SKM-1 treated with dmso at 0.1 percent for 144 hours (cell line): ENCODE measurements around the gene LBP.
A peak's percentile ranks its signal among the peaks of the same experiment; 100 is the strongest.
"Not testable (repeated sequence)": the region's sequence is repeated elsewhere in the genome, so short reads cannot be mapped to it uniquely, and the experiment has no call there.

Experiments
- DNase-seq: peaks from one replicate; lab custom pipeline; 2025; ENCODE audit not compliant: unreplicated experiment; lab: John Stamatoyannopoulos, UW

The LBP gene

DNA sequence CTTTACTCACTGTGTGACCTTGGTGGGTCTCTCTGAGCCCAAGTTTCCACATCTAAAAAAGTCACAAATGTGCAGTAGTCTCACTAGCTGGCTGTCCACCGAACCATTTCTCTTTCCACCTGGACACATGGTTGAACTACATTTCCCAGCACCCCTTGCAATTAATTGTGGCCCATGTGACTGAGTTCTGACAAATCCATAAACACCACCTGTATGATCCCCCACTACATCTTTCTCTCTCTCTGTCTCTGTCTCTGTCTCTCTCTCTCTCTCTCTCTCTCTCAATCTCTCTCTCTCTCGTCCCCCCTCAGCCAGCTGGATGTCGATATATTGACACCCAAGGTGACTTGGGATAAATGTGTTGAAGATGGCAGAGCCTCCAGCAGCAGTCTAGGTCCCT, 46.1 kb downstream of the LBP start:
- no peak for DNase-seq

DNA sequence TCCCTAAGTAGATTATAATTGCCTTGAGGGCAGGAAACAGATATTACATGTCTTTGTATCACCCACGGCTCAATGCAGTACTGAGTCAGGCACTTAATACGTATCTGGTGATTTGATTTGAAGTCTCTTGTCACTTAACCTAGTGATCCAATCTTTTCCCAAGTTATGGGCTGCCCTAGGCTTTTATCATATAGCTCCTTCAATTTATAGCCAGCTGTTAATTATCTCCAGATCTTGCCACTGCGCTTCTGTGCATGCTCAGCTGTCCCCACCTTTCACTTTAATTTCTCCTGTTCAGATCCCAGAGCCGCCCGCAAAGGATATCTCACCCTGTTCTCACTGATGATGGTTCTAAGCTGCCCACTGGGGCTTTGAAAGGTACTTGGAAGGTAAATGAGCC, 47.0 kb downstream of the LBP start:
- no peak for DNase-seq

- no peak for DNase-seq
These were observed 48.9 kb downstream of the LBP start for GRCh38 chr20:38395165-38395564.

DNA sequence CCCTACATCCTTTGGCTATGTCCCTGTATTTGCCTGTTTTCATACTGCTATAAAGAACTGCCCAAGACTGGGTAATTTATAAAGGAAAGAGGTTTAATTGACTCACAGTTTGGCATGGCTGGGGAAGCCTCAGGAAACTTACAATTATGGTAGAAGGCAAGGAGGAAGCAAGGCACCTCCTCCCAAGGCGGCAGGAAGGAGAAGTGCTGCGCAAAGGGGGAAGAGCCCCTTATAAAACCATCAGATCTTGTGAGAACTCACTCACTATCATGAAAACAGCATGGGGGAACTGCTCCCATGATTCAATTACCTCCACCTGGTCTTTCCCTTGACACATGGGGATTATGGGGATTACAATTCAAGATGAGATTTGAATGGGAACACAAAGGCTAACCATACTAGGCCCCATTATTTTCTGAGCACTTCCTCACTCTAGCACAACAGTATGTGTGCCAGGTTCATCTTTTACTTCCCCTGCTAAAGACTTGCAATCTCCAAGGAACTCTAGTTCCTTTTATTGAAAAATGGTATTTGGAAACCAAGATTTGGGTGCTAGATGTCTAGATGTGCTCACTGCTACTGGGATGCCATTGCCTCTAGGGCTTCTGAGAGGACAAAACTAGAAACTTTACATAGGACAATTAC, 49.6 kb downstream of the LBP start:
- peak; percentile 85 for DNase-seq

DNA sequence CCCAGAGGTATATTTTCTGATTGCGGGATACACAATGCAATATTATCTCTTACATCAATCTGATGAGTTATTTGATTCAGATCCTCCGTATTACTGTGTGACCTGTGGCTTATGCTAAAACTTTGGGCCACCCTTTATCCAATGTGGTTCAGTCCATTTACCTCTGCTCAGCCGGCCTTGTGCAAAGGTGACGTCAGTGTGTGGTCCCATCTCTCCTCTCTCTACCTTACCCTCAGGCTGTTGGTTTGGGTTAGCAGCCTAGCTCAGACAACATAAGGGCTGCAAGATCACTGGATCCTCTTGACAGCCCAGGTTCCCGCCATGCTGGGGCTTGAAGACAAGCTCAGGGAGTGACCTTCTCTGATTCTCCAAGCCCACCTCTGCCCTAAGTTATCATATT, 55.8 kb downstream of the LBP start:
- DNase-seq, result no peak

GRCh38 chr20:38402816-38403215, 56.5 kb downstream of the LBP start:
- DNase-seq, result no peak

DNA sequence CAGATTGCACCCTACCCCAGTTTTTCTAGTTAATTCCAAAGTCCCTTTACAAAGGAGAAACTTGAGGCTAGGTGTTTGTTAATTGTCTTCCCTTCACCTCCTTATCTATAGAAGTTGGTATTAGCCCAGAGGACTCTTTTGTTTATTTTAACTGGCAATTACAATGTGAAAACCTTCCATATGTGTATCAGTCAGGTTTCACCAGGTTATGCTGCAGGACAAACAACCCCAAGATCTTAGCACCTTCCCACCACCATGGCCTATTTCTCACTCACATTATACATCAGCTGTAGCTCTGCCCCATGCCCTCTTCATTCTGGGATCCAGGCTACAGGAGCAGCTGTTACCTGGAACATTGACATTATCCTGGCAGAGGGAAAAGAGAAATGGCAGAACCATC, 57.7 kb downstream of the LBP start:
- DNase-seq, result no peak

- no peak for DNase-seq
These were observed 58.9 kb downstream of the LBP start for GRCh38 chr20:38405132-38405531.

GRCh38 chr20:38406476-38406875, 60.2 kb downstream of the LBP start:
- DNase-seq, result no peak

DNA sequence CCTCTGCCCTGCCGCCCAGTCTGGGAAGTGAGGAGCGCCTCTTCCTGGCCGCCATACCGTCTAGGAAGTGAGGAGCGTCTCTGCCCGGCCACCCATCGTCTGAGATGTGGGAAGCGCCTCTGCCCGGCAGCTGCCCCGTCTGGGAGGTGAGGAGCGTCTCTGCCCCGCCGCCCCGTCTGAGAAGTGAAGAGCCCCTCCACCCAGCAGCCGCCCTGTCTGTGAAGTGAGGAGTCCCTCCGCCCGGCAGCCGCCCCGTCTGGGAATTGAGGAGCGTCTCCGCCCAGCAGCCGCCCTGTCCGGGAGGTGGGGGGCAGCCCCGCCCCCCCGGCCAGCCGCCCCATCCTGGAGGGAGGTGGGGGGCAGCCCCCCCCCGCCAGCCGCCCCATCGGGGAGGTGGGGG, 61.0 kb downstream of the LBP start:
- no peak for DNase-seq

DNA sequence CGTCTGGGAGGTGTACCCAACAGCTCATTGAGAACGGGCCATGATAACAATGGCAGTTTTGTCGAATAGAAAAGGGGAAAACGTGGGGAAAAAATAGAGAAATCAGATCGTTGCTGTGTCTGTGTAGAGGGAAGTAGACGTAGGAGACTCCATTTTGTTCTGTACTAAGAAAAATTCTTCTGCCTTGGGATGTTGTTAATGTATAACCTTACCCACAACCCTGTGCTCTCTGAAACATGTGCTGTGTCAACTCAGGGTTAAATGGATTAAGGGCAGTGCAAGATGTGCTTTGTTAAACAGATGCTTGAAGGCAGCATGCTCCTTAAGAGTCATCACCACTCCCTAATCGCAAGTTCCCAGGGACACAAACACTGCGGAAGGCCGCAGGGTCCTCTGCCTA, 61.5 kb downstream of the LBP start:
- not testable (repeated sequence) for DNase-seq

- DNase-seq, result no peak
These were observed 66.7 kb downstream of the LBP start for GRCh38 chr20:38412877-38413577.

GRCh38 chr20:38414769-38415450, 68.6 kb downstream of the LBP start:
- DNase-seq, result no peak

GRCh38 chr20:38418509-38419204, 72.4 kb downstream of the LBP start:
- no peak for DNase-seq

DNA sequence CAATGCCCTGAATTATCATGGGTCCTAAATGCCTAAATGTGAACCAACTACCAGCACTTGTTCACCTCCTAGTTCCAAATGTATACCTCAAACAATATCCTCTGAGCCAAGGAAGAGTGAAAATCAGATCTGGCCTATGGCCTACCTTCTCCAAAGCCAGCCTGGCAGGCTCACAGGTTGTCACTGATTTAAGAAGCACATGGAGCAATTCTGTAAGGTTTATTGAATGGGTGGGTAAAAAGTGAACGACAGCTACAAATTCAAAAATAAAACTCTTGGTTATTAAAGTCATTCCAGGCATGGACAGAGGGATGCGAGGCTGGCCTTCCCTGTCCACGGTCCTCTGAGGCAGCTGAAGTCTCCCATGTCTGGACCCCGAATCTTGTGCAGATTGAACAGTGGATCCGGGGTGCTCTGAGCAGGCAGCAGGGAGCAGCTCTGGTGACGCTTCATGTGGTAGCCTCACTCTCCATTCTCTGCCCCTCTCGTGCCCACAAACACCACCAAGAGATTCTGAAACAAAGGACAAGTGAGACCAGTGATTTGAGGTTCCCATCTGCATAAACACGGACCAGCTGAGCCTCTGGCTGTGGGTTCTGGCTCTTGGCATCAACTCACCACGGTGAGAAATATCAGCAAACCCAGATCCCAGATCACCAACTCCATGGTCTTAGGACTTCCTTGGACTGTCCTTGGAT, 74.3 kb downstream of the LBP start:
- no peak for DNase-seq

- DNase-seq, result no peak
These were observed 75.6 kb downstream of the LBP start for GRCh38 chr20:38421915-38422314.

GRCh38 chr20:38423541-38423940, 77.3 kb downstream of the LBP start:
- no peak for DNase-seq

DNA sequence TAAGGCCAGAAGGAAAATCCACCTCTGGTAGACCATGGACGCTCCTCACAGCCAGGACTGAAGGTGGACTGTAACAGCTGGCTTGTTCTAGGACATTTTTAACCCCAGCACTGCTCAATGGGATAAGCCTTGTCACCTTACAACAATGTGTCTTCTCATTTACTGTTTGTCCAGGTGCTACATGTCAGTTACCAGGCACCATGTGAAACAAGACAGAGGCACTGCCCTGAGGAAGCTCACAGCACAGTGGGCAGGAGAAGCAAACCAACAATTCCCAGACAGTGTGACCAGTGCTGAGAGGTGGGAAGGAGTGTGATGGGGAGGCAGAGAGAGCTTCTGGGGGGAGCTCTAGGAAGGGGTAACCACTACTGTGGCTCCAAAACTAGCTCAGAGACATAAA, 78.1 kb downstream of the LBP start:
- no peak for DNase-seq

- DNase-seq, result no peak
These were observed 80.0 kb downstream of the LBP start for GRCh38 chr20:38426006-38426897.
